SW 1271 (cell line): ENCODE measurements around the gene HSPA12A.

Source experiments
- DNase-seq, 2 experiments: peaks; one replicate each; lab custom pipeline; 2025; lab: John Stamatoyannopoulos, UW

The HSPA12A gene

DNA sequence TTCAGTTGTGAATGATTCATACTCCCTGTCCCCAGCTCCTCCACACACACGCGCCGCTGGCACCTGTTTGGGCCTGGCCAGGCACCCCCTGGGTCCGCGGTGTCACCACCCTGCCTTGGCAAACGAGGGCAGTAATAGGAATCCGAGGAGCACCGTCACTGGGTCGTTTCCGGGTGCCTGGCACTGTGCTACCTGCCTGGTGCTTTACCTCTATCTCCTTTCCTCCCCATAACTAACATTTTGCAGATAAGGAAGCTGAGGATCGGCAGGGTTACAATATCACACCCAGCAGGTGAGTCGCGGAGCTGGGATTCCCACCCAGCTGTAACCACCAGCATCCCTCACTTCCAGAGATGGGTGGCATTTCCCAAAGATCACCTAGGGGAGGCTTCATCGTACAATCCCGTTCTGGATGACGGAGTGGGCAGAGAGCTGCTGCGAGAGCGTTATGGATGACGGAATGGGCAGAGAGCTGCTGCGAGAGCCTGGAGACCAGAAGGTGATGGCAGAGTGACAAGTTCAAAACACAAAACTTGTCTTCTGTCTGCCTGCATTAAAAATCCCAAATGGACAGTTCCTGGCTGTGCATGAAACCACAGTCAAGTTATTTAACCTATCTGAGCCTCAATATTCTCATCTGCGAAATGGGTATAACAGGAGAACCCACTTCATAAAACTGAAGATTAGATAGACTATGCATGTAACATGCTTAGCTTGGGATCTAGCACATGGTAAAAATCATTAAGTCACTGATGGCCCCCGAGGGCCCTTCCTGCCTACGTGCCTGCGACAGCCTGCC, 1.1 kb upstream of the HSPA12A start:
- no peak for DNase-seq

DNA sequence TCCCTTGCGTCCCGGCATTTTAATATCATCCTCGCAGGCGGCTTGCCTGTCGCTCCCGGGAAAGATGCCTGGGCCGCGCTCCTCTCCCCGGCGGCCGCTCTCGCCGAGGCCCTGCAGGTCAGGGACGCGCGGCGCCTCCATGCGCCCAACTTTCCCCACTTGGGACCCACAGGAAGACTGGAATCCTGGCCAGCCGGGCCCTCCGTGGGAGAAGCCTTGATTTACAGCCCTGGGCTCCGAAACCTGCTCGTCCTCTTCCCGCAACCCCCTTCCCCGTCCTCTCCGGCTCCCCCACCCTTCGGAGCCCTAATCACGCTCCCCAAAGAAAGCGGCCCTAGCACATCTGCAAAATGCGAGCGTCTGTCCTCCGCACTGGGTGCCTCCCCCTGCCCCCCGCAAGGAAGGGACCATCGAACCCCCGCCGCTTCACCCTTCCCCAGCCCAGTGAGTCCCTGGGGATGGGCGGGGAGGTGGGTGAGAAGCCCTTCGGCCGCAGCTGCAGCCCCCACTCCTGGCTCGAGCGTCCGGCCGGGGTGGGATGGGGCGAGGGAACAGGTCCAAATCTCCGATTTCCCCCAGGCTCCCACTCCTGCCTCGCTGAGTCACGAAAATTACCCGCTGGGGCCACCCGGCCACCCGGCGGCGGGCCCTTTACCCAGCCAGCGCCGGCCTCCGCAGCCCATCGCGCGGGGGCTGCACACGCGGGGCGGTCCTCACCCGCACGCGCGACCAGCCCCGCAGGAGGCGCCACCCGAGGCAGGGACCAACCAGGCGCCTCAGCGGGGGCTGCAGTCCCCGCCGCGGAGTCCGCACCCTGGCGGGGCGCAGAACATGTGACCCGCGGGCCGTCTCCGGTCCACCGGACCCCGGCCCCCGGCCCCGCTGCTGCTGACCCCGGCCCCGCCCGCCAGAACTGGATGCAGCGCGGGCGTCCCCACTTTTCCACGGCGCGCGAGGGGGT, 695 bp downstream of the HSPA12A start:
- no peak for DNase-seq

DNA sequence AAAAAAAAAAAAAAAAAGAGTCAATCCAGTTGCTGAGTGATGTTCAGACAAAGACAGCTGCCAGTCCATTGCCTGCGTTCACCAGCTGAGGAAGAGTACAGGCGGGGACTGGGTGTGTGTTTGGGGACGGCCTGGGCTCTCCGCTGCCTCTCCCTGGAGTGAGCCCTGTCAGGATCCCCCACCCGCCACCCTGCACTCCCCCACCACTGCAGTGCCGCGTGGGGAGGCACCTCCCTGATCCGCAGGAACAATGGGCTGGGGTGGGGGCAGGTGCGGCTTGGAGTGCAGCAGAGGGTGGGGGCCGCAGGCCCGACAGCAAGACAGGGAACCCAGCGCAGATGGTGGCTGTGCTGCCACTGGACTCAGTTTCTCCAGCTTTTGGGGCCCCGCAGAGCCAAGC, 1.4 kb downstream of the HSPA12A start:
- DNase-seq, result no peak

DNA sequence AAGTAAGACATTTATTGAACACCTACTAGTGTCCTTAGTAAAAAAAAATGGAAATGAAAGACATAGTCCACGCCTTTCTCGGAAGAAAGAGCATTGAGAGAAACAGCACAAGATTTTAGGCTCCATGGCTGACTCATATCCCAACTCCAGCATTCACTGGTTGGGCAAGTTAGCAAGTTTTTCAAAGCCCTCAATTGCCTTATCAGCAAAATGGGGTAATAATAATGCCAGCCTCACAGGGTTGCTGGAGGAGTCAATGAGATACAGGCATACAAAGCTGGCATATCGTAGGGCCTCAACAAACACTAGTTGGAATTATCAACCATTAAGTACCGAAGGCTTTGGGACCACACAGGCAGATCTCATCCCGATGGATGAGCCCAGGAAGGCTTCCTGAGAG, 4.0 kb downstream of the HSPA12A start:
- DNase-seq, result no peak

DNA sequence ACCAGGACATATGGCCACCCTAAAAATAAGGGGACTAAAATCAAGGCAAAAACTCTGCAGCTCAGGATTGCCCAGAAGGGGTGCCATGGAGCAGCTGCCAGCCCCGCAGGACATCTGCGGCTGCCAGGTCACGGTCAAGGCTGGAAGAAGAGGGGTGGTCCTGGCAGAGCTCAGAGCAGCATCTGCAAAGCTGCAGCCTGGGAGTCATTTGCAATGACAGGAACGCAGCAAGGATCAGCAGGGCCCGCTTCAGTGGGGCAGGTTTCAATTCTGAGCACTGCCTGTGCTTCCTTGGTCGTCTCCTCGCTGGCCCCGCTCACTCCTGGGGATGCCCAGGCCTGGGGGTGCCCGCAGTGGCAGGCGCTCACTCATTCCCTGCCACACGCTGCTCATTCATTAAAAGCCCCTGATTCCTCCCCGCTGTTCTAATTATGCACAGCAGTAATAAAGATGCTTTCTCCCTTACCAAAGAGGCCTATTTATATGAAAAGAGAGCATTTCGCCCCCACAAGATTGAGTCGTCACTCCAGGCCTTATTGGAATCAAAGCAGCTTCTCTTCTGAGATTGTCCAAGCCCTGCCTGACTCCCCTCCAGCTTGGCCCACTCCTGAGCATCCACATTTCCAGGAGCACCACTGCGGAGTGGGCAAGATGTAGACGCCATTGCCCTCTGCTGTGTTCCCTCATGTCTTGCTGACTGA, 4.6 kb downstream of the HSPA12A start:
- no peak for DNase-seq

DNA sequence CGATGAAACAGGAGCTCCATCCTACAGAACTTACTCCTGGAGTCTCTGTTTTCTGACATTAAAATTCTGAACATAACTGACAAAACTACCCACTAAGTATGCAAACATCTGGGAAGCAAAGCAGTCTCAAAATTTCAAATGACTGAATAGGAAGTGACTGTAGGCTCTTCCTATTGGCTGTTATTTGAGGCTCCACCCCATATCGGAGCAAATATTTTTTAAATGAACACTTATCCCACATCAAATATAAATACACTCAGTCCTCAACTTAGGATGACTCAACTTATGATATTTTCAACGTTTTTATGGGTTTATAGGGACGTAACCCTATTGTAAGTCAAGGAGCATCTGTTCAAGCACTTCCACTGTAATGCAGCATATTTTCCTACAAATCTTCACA, 8.8 kb downstream of the HSPA12A start:
- no peak for DNase-seq

DNA sequence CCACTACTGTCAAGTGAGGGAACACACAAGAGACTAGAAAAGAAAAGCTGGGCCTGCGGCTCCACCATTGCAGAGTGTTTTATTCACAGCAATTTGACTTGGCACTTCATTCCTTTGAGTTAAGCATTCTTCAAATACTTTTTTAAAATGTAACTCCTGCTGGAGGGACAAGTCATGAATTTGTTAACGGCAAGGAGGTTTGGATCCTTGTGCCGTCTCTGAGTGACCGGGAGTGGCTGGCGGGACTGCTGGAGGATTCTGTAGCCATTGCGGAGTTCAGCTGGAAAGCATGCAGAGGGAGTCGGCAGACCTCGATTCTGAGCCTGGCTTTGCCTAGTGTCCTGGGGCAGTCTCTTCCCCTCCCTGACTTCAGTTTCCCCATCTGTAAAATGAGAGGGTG, 9.8 kb downstream of the HSPA12A start:
- DNase-seq, result no peak

DNA sequence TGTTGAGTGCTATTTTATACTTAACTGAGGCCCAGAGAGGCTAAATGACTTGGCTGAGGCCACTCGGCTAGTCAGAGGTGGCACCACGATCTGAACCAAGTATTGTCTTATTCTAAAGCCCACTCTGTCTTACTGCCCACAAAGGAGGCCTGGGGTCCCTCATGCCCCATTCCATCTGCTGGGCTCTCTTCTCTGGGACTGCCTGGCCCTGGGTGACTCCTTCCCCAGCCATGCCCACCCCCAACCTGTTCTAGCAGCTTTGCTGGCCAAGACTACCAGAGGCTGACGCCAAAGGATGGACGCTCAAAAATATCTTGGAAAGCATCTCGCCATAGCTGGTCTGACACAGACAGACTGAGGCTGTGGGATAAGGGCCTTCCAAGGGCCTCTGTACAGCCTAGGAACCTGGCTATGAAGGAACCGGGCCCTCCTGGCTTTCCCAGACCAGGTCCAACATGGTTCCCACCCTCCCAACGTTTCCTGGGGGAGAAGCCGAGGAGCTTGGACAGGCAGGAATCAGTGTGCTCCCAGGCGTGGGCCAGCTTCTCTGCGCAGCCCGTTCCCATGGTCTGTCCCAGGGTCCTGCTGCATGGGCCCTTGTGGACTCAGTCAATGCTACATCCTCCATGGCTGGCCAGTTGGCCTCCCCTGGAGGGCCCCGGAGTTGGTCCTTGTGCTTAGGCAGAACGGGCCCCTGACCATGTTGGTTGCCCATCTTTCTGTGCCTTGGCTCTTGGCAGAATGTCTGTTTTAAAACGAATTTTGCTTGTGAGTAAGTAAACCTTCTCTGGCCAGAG, 11.7 kb downstream of the HSPA12A start:
- no peak for DNase-seq

DNA sequence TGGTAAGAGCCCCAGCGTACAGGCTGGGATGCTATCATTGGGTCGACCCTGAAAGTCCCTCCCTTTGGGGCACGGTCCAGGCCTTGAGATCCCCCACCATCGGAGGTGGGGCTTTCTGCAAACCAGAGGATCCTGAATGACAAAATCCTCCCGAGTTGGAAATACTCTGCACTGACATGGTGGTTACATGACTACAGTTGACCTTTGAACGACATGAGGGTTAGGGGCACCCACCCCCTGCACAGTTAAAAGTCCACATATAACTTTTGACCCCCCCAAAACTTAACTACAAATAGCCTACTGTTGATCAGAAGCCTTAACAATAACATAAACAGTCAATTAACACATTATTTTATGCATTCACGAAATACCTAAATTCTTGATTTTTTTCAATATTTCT, 13.1 kb downstream of the HSPA12A start:
- no peak for DNase-seq

DNA sequence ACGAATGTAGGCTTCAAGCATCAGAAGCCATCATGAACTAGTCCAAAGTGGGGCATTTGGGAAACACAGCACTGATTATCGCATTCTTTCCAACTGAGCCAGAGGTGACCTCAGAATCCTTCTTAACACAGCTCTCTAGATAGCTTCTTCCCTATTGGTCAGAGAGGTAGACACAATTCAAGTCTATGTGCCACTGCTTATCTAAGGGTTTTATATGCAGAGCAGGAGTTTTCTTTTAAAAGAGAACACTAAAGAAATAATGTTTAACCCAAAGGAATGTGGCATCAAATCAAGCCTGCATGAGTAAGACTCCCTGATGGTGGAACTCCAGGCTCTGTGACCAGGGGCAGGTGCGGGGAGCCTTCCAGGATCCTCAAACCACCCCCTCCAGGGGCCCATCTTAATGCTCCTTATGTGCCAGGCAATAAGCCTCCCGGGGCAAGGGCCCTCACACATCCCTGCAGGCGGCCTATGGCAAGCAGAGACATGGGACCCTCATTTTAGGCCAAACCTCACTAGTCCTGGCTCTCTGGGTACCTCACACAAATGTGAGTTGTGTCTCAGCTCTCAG, 13.8 kb downstream of the HSPA12A start:
- DNase-seq, result no peak

DNA sequence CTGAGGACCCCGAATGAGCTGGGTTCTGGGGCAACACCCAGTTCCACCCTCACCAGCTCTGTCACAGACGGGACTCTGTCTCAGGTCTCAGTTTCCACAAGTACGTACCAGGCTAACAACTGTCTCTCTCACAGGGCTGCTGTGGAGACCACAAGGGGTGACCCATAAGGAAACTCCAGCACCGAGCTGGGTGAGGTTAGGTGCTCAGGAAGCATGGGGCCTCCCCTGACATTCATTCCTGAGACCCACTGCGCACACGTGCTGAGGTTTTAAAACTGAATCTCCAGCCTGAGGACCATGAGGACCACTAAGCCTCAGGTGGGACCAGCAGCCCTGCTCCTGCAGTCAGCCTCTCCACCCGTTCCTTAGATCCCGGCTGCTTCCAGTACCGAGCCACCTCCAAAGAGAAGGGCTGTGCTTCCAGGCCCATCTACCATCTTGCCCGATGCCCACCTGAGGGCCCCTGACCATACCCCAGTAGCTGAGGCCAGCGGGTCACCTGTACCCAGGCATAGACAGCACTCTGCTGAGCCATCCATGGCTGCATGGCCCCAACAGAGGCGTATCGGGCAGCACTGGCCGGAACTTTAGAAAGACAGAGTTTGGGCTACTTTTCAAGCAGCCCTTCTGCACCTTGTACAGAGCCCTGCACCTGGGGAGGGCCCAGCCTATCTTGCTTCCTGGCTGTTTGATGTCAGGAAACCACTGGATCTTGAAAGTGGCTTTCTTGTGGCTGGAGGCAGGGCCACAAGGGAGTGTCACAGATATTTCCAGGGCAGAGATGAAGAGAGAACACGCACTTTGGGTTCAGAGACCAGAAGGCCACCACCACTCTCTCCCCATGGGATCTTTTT, 18.7 kb downstream of the HSPA12A start:
- no peak for DNase-seq

DNA sequence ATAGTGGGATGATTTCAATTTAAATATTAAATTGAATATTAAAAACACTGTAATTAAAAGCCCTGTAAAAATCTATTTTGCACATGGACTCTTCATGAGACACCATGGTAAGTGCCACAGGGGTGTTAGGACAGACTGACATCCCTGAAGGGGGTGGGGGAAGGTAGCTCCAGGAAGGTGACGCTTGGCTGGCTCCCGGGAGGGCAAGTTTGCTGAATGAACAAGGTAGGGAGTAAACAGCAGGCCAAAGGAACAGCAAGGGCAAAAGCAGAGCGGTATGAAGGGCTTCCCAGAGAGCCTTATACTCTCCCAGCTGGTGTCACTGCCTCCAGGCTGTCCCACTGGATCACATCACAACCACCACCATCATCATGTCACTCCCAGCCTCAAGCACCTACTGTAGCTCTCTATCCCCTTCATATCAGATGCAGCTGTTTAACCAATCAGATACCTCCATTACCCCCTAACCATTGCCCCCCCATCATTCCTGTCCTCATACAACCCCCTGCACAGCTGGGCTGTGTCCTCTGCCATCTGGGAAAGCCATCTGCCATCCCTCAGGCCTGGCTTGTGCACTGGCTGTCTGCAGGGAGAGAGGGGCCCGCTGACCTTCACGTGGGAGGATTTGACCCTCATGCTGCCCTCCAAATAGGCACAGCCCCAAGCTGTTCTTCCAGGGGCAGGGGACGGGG, 19.5 kb downstream of the HSPA12A start:
- DNase-seq, result no peak

DNA sequence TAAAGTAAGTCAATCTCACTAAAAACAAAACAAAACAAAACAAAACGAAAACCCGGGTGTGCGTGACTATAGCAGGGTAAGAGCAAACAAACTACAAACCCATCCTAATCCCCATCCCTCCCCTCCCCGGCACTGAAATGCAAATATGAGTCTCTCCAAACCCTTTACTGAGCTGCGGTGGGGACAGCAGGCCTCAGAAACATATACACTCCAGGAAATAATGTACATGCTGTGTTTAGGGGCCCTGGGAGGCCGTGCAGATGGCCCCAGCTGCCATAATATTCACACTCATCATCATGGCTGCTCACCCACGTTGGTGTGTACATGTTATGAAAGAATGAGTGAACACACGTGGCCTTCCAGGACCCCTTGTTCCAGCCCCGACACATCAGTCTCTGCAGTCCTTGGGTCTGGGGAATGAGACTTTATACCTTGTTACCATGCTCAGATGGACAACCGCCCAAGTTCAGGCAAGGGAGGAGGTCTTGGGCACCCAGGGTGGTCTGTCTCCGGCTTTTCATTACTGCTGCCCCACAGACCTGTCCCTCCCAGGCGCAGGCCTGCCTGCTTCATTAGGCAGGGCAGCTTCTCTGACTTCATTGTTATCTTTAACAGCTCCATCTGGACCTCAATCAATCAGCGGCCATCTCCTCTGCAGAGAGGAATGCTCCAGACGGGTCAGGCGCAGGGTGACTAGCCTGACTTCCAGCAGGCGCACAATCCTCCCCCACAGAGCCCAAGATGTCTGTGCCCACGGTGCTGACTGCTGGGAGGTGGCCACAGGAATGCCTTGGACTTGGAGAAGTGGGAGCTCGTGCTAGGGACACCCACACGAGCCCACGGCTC, 20.6 kb downstream of the HSPA12A start:
- DNase-seq, result no peak

DNA sequence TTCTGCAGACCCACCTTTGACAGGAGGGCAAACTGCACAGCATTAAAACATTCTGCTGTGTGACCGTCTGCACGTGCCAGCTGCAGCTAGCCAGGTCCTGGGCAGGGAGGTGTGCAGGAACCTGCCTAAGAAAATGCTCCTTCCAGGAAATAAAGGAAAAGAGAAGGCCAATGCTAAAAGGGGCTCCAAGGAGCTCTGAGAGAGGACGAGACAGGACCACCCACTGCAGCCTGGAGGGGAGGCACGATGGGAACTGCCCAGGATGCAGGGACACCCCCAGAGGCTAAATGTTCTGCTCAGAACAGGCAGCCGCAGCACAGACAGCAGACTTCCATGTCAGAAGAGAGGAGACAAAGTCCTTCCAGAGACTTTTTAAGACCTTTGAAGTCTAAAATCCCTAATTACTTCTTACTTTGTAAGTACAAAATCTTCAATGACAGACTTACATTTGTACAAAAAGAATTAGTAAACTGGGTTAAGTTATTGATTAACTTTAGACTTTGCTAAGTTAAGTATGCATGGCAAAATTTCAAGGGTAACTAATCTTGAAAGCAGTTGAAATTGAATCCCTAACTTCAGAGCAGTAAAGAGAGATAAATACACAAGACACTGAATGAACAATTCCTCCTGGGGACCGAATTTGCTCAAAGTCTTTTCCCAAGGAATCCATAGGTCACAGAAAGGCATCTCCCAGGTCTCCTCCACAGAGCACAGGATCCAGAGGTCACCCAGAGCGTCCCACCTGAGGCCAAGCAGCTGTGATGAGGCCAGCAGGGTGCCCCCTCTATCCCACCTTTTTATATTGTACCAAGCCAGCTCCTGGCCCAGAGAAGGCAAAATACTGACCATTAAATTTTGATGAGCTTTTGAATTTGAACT, 21.5 kb downstream of the HSPA12A start:
- DNase-seq, result no peak

DNA sequence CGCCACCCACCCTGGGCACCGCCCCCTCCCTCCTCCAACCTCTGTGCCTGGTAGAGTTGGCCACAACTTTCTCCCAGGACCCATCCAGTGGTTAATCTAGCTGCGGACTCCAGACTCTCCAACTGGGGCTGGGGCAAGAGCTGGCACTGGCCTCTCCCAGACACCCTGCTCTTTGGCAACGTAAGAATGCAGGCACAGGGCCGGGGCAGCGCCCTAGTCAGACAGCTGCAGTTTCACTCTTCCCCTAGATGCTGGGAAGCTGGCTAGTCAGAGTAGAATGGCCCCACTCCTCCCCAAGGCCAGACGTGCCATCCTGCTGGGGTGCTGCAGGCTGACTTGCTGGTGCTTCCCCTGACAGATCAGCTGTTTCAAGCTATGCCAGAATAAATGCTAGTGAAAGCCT, 22.1 kb downstream of the HSPA12A start:
- no peak for DNase-seq

DNA sequence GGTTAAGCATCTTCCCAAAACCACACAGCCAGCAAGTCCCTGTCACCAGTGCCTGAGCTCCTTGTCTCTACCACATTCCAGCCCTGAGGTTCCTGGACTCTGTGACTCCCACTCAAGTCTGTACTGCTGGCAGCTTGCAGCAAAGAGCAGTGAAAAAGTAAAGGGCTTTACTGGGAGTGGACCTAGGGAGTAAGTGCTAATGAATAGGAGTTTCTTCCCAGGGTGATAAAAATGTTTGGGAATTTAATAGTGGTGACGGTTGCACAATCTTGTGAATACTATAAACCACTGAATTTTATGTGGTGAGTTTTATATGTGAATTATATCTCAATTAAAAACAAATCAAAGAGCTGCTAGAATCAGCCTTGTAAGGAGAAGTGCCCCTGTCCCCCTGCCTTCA, 22.6 kb downstream of the HSPA12A start:
- DNase-seq, result no peak

DNA sequence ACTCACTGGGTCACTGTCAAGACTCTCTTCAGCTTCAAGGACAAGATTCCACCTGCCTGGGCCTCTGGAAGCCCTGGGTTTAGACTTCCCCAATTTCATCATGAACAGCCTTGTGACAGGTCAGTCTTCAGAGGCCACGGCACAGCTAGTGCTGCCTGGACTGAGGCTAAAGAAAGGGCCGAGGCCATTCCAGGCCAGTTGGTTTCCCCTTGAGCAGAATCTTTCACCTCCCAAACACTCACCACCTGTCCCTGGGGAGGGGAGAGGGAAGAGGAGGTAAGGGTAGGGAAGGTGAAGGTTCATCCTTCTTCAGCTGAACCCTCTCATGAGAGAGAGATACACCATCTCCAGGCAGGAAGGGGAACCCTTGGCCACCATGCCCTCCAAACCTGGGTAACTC, 24.3 kb downstream of the HSPA12A start:
- no peak for DNase-seq

DNA sequence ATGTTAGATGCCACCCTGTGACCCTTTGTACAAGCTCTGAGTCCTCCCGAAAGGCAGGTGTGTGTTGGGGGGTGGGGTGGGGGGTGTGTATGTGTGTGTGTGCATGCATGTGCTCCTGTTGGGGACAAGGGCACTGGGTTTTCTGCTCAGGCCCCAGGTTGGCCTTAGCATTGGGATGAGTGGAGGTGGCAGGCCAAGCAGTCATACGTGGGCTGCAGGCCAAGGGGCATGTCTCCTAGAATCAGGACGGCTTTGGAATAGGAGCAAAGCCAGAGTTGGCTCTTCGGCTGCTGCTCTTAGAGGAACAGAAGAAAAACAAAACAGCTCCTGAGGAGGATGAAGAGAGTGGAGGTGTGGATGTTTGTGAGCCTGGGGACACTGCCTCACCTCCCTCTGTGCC, 26.0 kb downstream of the HSPA12A start:
- DNase-seq, result no peak
